CD4-positive, alpha-beta T cell treated with Interleukin-2 at 100 ng/mL for 4 hours (primary cell): ENCODE results near the gene RPAIN.
"Not testable (repeated sequence)": the region's sequence is repeated elsewhere in the genome, so short reads cannot be mapped to it uniquely, and the experiment has no call there.

Experiments
- DNase-seq: peaks from one replicate; pipeline ENCODE4 v3.0.0-alpha.2; 2020; ENCODE audit warnings: low spot score

The RPAIN gene

DNA sequence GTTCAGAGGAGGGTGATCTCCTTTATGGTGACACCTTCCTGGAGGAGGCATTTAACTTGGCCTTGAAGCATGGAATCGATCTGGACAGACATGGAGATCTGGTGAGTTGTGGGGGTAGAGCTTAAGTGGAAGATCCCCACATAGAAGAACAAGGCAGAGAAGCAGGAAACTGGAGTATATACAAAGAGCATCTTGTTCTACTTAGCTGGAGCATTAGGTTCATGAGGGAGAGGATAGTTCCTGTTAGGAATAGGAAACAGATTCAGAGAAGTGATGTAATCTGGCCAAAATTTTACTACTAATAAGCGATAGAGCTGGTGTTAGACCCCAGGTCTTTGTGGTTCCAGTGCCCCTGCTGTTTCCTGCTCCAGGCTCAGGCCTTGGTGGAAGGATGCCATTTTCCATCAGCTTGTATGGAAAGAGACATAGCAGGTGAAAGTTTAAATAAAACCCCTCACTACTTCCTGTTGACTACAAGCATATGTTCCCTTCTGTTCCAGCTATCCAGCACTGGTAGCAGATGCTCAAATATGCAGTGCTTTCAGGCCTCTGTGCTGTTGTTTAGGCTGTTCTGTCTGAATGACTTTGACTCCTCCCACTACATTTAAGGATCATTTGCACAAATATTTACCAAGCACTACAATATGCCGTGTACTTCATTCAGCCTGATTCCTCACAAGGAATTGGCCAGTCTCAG lies 9.4 kb downstream of the RPAIN start:
- no peak for DNase-seq

- no peak for DNase-seq
Observed at GRCh38 chr17:5430413-5430999, 10.5 kb downstream of the RPAIN start.

DNA sequence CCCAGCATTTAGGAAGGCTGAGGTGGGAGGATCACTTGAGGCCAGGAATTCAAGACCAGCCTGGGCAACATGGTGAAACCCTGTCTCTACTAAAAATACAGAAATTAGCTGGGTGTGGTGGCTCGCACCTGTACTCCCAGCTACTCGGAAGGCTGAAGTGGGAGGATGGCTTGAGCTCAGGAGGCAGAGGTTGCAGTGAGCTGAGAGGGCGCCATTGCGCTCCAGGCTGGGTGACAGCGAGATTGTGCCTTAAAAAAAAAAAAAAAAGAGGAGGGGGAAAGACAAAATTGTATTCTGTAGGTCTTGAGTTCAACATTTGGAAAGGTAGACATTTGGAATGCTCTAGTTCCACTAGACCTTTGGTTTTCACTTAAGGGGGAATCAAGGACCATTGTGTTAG lies 11.3 kb downstream of the RPAIN start:
- not testable (repeated sequence) for DNase-seq

DNA sequence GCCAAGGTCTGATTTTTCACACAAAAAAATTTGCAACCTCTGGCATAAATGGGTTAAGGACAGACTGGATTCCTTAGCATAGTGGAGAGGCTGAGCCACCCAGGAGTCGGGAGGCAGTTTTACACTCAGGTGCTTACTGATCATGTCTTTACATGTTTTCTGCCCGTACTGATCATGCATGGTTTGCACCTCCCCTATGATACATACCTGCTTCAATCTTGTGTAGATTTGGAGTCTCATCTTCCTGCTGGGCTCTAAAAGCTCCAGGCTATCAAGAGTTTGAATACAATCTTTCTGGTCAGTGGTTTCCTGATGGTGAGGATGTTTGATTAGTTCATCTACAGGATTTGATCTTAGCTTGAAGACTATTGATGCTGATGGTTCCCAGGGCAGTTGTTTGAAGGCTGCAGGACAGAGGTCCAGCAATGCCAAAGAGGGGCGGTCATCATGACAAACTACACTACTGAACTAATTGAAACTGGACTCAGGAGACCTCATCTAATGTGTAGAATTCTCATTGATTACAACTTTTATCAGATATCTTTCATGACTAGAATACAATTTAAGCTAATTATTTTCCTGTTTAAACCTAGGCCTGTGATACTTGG lies 12.1 kb downstream of the RPAIN start:
- no peak for DNase-seq

- no peak for DNase-seq
Observed at GRCh38 chr17:5434984-5435383, 15.0 kb downstream of the RPAIN start.

- not testable (repeated sequence) for DNase-seq
Observed at GRCh38 chr17:5435781-5436315, 15.9 kb downstream of the RPAIN start.

- no peak for DNase-seq
Observed at GRCh38 chr17:5437721-5438317, 17.8 kb downstream of the RPAIN start.

DNA sequence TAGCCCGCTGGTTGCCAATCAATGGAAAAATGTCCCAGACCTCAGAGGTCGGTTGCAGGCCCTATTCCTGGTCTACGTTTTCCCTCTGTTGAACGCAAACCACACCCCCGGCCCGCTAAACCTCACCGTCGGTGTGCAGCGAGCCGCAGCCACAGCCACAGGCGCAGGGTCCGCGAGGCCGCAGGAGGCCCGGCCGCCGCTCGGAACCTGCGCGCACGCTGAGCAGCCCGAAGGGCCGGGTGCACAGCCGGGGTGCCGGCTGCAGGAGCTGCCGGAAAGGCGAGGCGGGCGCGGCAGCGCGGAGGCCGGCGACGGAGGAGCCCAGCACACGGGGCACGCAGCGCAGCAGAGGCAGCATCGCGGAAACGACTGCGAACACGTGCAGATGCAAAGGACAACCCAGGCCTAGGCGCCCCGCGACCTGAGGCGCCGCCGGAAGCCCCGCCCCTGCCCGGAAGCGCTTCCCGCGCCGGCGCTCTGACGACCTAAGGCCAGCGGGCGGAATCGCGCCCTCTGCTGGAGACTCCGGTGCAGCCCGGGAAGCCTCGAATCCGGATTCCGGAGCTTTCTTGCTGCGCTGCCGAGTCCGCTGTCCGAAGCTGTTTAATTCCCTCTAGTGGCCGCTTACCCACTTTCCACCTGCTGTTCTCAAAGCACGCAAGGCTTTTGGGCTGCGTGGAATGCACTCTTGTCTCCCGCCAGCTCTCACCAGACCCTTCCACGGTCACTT lies 18.9 kb downstream of the RPAIN start, which contains the start of gene C1QBP:
Gene C1QBP (minus strand): TSS at position 440 of the 730 bp plus-strand sequence. CDS start 82 bp downstream, at position 358.
- peak; percentile 94 for DNase-seq

DNA sequence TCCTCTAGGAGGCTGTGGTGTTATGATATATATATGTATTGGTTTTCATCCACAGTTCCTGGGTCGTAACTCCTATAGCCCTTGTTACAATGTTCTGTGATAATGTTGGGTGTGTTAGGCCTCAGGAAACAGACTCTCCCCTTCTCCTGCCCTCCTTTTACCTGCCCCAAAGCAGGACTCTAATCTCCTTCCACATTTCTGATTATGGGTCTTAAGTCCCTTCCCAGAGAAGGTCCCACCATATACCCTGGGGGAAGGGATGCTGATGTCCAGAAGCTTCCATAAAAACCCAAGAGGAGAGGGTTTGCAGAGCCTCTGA lies 19.4 kb downstream of the RPAIN start:
- no peak for DNase-seq

DNA sequence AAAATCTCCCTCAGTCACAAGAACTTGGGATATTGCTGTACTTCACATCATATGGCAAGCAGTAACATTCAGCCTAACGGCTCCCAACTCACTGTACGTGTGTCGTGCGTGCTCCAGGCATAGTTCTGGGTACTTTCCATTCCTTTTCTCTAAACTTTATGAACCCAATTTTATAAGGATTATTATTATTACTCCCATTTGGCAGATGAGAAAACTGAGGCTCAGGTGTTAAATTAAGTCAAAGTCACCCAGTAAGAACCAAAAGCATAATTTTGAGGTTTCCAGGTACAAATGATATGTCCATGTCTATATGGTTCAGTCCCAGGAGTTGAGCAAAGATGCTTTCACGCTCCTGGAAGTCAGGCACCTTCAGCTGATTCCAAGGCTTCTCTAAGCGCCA lies 23.7 kb downstream of the RPAIN start:
- DNase-seq: no peak

DNA sequence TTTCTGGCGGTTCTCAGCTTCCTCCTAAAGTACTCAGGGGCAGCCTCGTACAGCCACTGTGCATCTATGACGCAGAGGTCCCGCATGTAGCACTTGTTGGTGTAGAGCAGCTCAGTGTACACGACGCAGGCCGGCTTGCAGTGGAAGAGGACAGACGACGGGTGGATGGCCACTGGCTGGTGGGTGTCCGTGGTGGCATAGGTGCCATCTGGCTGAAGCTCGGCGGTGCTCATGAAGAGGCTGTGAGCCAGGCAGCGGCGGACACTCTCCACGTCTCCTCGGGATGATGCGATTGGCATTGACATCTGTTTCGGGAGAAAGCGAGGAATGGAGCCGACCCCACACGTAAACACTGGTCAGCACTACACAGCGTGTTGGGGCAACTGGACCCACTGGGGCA lies 24.2 kb downstream of the RPAIN start:
- DNase-seq: no peak

GRCh38 chr17:5446786-5447185 lies 26.8 kb downstream of the RPAIN start:
- DNase-seq: no peak

DNA sequence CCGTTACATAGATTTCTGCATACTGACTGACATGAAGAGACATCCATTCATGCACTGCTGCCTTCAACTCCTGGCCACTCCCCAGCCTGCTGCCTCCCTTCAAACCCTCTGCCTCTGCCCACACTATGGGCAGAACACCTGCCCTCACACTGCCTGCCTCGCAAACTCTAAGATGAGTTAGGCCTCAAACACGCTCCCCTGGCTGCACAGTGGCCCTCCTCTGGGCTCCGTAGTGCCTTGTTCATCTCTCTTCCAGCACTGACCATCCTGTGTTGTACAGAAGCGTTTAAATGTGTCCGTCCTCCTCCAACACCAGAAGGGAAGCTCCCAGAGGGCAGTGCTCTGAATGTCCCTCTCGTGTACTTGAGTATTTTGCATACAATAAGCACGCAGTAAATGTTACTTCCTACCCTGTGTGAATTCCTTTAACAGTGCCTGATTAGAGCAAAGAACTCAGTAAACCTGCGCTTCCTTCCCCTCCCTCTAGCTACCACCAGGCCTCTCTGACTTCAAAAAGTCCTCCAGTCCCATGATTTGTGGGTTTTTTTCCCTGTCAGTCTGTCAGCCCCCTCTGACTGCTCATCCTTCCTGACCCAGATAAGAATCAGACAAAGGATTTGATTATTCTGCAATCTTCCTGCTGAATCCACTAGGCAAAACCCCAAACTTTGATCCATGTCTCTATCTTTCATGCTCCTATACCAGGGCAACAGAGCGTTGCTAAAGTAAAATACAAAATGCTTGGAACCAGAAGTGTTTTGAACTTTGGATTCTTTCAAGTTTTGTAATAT lies 44.9 kb downstream of the RPAIN start:
- no peak for DNase-seq

- no peak for DNase-seq
Observed at GRCh38 chr17:5466295-5466694, 46.3 kb downstream of the RPAIN start.

DNA sequence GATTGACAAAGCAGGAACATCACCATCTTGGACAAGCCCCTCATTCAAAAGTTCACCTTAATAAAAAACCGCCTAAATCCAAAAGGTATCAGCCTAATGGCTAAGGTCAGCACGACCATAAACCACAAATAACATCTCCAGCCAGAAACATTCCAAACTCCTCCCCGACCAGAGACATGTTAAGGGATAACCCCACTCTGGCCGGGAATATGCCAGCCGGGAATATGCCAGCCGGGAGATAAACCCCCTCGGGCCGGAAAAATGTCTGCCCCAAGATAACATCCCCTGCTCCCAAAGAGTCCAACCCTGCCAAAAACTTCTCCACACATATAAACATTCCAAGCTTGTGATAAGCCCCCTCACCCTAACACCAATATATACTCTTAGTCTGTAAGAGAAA lies 47.4 kb downstream of the RPAIN start:
- DNase-seq: no peak

DNA sequence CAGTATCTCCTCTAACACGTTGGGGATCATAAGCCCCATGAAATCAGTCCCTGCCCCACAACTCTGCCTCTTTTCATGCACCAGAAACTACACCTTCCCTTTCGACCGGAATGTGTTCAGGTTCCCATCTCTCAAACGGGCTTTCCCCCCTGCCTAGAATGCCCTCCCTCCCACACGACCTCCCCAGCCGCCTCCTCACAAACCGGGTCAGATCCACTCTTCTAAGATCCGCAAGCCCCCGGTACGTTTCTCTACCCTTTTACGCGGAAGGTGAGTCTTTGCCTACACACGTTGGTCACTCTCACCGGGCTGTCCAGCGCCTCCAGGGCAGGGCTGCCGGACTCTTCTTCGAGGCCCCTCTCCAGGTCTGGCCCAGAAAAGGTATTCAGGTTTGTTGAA lies 48.1 kb downstream of the RPAIN start:
- no peak for DNase-seq

DNA sequence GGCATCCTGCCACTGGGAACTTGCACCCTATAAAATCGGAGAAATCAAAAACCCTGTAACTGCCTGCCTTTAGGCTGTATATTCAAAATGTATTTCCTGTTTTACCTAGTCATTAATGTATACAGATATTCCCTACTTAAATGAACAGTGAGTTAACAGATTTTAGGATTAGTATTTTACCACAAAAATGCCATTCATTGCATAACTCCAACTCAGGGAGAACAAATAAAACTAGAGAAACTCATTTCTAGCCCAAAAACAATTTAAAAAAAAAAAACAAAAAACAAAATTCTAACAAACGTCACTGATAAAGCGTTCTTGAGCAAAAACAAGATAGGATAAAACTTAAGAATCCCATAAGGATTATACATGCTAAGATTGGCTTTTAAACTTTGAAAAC lies 52.5 kb downstream of the RPAIN start:
- no peak for DNase-seq

DNA sequence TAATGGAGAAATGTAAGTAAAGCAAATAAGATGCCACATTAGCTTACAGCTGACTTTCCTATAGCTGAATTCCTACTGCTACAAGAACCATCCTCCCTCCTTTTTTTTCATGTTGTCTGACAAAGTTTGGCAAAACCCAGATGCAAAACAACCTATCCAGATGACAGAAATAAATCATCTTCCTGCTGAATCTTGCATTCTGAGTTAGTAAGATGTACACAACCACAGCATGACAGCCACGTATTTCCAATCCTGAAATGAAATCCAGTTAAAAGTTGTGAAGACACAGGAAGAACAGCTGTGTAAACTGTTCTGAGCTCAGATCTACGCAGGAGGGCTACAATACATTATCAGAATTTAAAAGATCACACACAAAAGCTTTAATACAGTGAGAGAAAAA lies 53.9 kb downstream of the RPAIN start:
- DNase-seq: no peak

DNA sequence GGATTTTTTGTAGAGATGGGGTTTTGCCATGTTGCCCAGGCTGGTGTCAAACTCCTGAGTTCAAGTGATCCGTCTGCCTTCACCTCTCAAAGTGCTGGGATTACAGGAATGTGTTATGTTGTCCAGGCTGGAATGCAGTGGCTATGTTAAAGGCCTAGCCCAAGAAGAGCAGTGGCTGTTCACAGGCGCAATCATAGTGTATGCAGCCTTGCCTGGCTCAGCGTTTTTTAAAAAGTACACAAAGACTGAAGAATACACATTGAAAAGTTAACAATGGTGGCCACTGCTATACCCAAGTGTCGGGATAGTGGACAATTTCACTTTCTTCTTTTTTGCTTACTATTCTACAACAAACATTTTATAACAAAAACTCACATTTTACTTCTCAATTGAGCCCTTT lies 59.0 kb downstream of the RPAIN start:
- DNase-seq: no peak

DNA sequence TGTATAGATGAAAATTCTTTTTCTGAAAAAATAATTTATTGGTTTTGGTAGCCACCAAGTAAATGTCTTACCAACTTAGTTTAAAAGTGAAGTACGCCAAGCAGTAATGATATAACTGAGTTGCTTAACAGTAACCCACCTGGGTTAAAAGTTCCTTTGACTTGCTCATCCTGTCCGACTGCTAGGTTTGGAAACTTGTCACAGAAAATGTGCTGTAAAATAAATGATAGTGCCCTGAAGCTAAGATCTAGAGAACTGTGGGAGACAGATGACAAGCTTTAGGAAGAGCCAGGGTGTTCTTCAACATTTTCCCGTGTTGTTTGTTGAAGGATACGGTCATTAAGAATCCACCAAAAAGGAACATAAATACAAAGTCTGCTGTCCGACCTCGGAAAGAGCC lies 61.0 kb downstream of the RPAIN start:
- no peak for DNase-seq

DNA sequence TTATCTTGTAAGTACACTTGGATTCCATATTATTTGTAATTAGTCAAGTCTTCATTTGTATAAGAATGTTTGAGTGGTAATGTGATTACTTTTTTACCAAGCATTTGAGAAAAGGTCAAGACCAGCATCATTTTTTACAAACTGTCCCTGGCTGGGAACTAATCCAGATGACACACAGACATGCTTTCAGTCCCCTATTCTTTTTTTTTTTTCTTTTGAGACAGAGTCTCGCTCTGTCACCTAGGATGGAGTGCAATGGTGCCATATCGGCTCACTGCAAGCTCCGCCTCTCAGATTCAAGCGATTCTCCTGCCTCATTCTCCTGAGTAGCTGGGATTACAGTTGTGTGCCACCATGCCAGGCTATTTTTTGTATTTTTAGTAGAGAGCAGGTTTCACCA lies 61.5 kb downstream of the RPAIN start:
- no peak for DNase-seq
